Activated CD8-positive, alpha-beta T cell treated with anti-CD3 and anti-CD28 coated beads for 36 hours (primary cell): Measurements from ENCODE around the gene FARP2. TPM values are rescaled to one million over a fixed set of nuclear protein-coding genes. Genes with fewer than 3 reads are reported as not detected.

Experiments used
- ATAC-seq: fragments of 200-7000 bp; cut with Tn5 transposase; one replicate; pipeline ENCODE4 v1.10.0; 2021; ENCODE audit warnings: mild to moderate bottlenecking, moderate library complexity
- CTCF ChIA-PET: fragments of 350-600 bp; sonication (Branson Sonifier 250); formaldehyde crosslinking; loops from one replicate; lab custom pipeline; 2021; ENCODE audit warnings: antibody characterized with exemption; lab: Charles Lee
- POLR2A ChIA-PET: fragments of 350-600 bp; sonication (Branson Sonifier 250); formaldehyde crosslinking; loops from one replicate; lab custom pipeline; 2021; ENCODE audit warnings: antibody characterized with exemption; lab: Charles Lee
- DNase-seq: peaks from one replicate; pipeline ENCODE4 v3.0.0-alpha.2; 2020
- H3K27ac Mint-ChIP-seq: one replicate; pipeline ENCODE4 v1.8.0; 2021; ENCODE audit warnings: mild to moderate bottlenecking, mixed read lengths
- H3K27me3 Mint-ChIP-seq: one replicate; pipeline ENCODE4 v1.8.0; 2021; ENCODE audit warnings: mixed read lengths
- H3K36me3 Mint-ChIP-seq: one replicate; pipeline ENCODE4 v1.8.0; 2021; ENCODE audit warnings: low read depth, mixed read lengths
- H3K4me1 Mint-ChIP-seq: one replicate; pipeline ENCODE4 v1.8.0; 2021; ENCODE audit warnings: low read depth, mixed read lengths
- H3K4me3 Mint-ChIP-seq: one replicate; pipeline ENCODE4 v1.8.0; 2021; ENCODE audit warnings: mild to moderate bottlenecking, moderate library complexity, mixed read lengths
- H3K9me3 Mint-ChIP-seq: one replicate; pipeline ENCODE4 v1.8.0; 2021; ENCODE audit warnings: mixed read lengths
- intact Hi-C: fragments of 100-400 bp; cut with micrococcal nuclease; formaldehyde crosslinking; loops from one replicate; pipeline ENCODE4 v1.10.0; 2022
- total RNA-seq, 2 experiments: library from RNA; stranded (reverse); gene quantifications; one replicate each; pipeline ENCODE4 v1.2.3, GENCODE V29; 2021
- TF ChIP-seq, protein P1 (sequence below): fragments of 200-600 bp; IDR thresholded peaks from one replicate; pipeline ENCODE4 v1.8.0; 2022; ENCODE audit warnings: antibody characterized with exemption, mild to moderate bottlenecking

The FARP2 gene
- total RNA-seq, 2 experiments from 2014 or later, result 31.9 to 32.8 TPM

DNA sequence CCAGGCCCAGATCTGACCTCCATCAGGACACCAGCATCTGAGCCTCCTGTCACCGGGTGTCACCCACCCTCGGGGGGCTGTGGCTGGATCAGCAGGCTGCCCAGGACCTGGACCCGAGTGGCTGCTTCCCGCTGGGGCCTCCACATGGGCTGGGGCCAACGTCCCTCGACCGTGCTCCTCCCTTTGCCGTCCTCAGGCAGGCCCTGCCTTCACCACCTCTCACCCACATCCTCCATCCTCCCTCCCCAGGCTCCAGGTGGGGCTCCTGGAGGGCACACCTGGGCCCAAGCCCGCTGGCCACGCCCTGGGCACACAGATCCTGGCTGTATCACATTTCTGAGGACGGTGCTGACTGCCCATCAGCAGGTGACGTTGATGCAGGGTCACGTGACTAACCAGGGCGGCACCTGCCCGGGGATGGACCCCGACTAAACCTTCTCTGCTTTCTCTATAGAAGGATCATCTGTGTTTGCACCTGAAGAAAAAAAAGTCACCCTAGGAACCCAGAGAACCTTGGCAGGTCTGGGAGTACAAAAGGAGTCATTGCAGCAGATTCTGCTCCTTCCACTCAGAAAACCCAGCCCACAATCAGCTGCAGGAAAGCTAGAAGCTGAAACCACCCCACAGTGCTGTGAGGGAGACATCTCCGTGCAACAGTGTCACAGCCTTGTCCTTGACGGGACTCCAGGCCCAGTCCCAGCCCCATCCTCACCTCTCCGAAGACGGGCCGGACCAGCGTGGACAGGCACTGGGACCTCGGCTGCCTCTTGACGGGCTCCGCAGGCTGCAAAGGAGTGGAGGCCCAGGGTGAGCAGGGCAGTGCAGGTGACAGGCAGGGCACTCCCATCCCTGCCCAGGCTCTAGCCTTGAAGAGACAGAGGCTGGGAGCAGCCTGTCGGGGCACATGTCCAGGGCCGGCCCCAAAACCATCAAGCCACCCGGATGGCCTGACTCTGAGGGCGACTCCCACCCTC is 141.1 kb downstream of the FARP2 start:
- DNase-seq (no peak), ATAC-seq (no peak)
- intact Hi-C loops, result no loop called here
- H3K4me1 Mint-ChIP-seq, result no peaks in the 10 kb centered on the region
- H3K4me3 Mint-ChIP-seq, result no peak overlapping the region
- H3K27me3 Mint-ChIP-seq, result no peaks in the 10 kb centered on the region
- ChIA-PET CTCF (no interaction called here), POLR2A (no interaction called here)
- H3K36me3 Mint-ChIP-seq, result peaks cover 5% of the 10 kb centered on the region
- no peak overlapping the region for H3K27ac Mint-ChIP-seq
- no peaks in the 10 kb centered on the region for H3K9me3 Mint-ChIP-seq
- TF ChIP-seq, protein P1, sequence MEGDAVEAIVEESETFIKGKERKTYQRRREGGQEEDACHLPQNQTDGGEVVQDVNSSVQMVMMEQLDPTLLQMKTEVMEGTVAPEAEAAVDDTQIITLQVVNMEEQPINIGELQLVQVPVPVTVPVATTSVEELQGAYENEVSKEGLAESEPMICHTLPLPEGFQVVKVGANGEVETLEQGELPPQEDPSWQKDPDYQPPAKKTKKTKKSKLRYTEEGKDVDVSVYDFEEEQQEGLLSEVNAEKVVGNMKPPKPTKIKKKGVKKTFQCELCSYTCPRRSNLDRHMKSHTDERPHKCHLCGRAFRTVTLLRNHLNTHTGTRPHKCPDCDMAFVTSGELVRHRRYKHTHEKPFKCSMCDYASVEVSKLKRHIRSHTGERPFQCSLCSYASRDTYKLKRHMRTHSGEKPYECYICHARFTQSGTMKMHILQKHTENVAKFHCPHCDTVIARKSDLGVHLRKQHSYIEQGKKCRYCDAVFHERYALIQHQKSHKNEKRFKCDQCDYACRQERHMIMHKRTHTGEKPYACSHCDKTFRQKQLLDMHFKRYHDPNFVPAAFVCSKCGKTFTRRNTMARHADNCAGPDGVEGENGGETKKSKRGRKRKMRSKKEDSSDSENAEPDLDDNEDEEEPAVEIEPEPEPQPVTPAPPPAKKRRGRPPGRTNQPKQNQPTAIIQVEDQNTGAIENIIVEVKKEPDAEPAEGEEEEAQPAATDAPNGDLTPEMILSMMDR, result no peak

DNA sequence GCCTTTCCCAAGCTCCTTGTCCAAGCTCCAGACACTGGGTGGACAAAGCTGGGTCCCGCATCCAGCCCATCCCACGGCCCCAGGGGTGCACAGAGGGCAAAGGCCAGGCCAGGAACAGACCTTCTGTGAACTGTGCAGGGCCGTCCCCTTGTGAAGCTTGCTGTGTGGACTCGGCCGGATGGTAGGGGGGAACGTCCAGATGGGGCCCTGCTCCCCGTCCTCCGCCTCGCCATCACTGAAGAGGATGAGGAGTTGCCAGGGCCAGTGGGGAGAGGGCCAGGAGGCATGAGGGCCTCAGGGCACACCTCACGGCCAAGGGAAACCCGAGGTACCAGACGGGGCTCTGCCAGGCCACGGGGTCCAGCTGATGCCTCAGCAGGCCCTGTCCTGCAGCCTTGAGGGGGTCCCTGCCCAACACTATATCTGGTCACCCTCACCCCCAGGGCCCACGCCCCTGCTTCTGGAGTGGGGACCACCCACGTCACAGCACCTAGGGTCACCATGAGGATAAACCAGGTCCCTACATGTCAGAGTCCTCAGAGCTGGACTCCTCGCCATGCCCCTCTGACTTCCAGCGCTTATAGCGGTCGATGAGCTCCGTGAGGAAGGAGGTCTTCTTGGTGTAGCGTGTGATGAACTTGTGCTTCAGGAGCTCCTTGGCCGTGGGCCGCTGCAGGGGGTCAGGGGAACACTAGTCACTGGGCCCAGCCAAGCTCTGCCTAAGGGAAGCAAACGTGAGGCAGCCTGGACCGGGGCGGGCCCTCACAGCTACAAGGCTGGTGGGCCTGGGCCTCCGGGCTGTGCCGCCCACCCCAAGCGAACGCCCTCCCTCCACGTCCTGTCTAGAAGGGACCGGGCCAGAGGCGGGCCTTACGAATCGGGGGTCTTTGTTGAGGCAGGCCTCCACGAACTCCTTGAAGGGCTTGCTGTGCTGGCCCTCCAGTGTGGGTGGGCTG is 142.3 kb downstream of the FARP2 start:
- no peaks in the 10 kb centered on the region for H3K9me3 Mint-ChIP-seq
- H3K27ac Mint-ChIP-seq, result no peak overlapping the region
- no peak overlapping the region for H3K4me3 Mint-ChIP-seq
- ATAC-seq (no peak), DNase-seq (no peak)
- TF ChIP-seq, protein P1, result no peak
- ChIA-PET CTCF (no interaction called here), POLR2A (no interaction called here)
- H3K4me1 Mint-ChIP-seq, result no peaks in the 10 kb centered on the region
- peaks cover 5% of the 10 kb centered on the region for H3K36me3 Mint-ChIP-seq
- no peaks in the 10 kb centered on the region for H3K27me3 Mint-ChIP-seq
- intact Hi-C loops, result no loop called here

DNA sequence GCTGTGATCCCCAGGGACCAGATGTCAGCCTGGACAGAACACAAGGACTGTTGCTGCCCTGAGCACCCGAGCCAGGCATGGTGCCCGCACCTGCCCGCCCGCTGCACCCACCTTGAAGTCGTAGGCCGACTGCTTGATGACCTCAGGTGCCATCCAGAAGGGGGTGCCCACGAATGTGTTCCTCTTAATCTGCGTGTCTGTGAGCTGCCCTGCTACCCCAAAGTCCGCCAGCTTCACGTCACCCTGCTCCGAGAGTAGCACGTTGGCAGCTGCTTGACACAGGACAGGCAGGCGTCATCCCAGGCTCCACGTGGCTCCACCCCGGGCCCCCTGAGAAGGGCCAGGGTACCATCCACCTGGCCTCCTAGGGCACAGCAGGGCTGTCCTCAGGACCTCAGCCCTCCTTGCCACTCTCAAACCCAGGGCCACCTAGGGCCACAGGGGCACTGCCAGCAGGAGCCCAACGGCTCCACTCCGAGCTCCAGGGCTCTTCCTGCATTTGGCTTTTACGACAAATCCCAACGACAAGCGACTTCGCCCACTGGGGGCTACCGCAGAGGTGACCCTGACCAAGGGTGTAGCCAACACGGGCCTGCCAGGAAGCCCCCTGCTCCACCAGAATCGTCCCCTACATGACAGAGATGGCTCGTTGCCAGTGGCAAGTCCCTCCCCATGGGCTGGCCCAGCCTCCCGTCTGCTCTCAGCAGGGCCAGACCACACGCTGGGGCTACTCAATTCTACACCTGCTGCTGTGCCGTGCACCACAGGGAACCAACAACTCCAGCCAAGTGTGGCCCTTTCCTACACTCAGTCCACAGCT is 143.3 kb downstream of the FARP2 start:
- ATAC-seq (no peak), DNase-seq (no peak)
- Mint-ChIP-seq H3K4me3 (no peak overlapping the region), H3K27me3 (no peaks in the 10 kb centered on the region), H3K27ac (no peak overlapping the region), H3K4me1 (no peaks in the 10 kb centered on the region), H3K9me3 (no peaks in the 10 kb centered on the region), H3K36me3 (peaks cover 5% of the 10 kb centered on the region)
- TF ChIP-seq, protein P1, result no peak
- intact Hi-C loops, result no loop called here
- POLR2A ChIA-PET, result no interaction called here
- CTCF ChIA-PET, result no interaction called here

DNA sequence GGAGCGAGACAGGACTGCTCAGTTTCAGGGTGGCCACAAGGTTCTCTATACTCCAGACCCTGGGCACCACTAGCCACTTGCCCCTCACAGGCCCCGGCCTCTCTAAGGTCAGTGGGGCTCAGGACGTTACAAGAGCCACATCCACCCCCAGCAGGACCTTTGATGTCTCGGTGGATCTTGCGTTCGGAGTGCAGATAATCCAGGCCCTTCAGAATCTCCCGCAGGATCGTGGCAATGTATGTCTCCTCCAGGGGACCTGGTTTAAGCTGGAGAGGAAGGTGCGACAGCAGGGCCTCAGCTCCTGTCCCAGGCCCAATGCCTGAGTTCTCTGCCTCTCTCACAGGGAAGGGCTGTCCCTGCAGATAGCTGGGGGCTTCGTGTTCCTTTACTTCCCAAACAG is 143.9 kb downstream of the FARP2 start:
- DNase-seq (no peak), ATAC-seq (no peak)
- intact Hi-C loops, result no loop called here
- H3K27me3 Mint-ChIP-seq, result no peaks in the 10 kb centered on the region
- POLR2A ChIA-PET, result no interaction called here
- no peaks in the 10 kb centered on the region for H3K9me3 Mint-ChIP-seq
- no peaks in the 10 kb centered on the region for H3K4me1 Mint-ChIP-seq
- TF ChIP-seq, protein P1, result no peak
- H3K4me3 Mint-ChIP-seq, result no peak overlapping the region
- H3K27ac Mint-ChIP-seq, result no peak overlapping the region
- CTCF ChIA-PET, result no interaction called here
- H3K36me3 Mint-ChIP-seq, result peaks cover 3% of the 10 kb centered on the region
